MCF 10A (cell line): Measurements from ENCODE around the gene C12orf42. TPM values are rescaled to one million over a fixed set of nuclear protein-coding genes. Genes with fewer than 3 reads are reported as not detected.

ENCODE experiments used
- BruUV-seq: library from RNA; stranded (reverse); fragments of 400-500 nt; replicated peaks from 2 replicates; lab custom pipeline; 2021; lab: Mats Ljungman, UMichigan
- CTCF ChIA-PET: fragments of 300-600 bp; sonication (Branson Sonifier 250); formaldehyde crosslinking; extraction: SDS; loops from one replicate; lab custom pipeline; 2021; ENCODE audit warnings: antibody characterized with exemption, inconsistent platforms; lab: Yijun Ruan, JAX
- POLR2A ChIA-PET: fragments of 300-600, 350-650 bp; sonication (Branson Sonifier 250); formaldehyde crosslinking; extraction: SDS; loops from one replicate; lab custom pipeline; 2020; ENCODE audit warnings: antibody characterized with exemption, inconsistent platforms; lab: Yijun Ruan, JAX
- DNase-seq: peaks from one replicate; pipeline ENCODE4 v3.0.0-alpha.2; 2018; ENCODE audit not compliant: unreplicated experiment
- H3K27ac Mint-ChIP-seq: one replicate; pipeline ENCODE4 v1.8.0; 2022; ENCODE audit warnings: mild to moderate bottlenecking, low read depth, mixed read lengths; ENCODE audit not compliant: unreplicated experiment
- H3K27me3 Mint-ChIP-seq: one replicate; pipeline ENCODE4 v1.8.0; 2022; ENCODE audit warnings: mixed read lengths; ENCODE audit not compliant: insufficient read depth, unreplicated experiment
- H3K36me3 Mint-ChIP-seq: one replicate; pipeline ENCODE4 v1.8.0; 2022; ENCODE audit warnings: mild to moderate bottlenecking, moderate library complexity, mixed read lengths; ENCODE audit not compliant: insufficient read depth, unreplicated experiment
- H3K4me1 Mint-ChIP-seq: one replicate; pipeline ENCODE4 v1.8.0; 2022; ENCODE audit warnings: mixed read lengths; ENCODE audit not compliant: insufficient read depth, unreplicated experiment
- H3K4me3 Mint-ChIP-seq: one replicate; pipeline ENCODE4 v1.8.0; 2022; ENCODE audit warnings: mild to moderate bottlenecking, moderate library complexity, mixed read lengths; ENCODE audit not compliant: unreplicated experiment
- H3K9me3 Mint-ChIP-seq: one replicate; pipeline ENCODE4 v1.8.0; 2022; ENCODE audit warnings: mixed read lengths; ENCODE audit not compliant: unreplicated experiment
- CTCF ChIP-seq: fragments of 200-600 bp; IDR thresholded peaks from one replicate; pipeline ENCODE4 v1.8.0; 2022; ENCODE audit warnings: antibody characterized with exemption, mild to moderate bottlenecking; ENCODE audit not compliant: unreplicated experiment
- intact Hi-C: fragments of 100-400 bp; cut with micrococcal nuclease; formaldehyde crosslinking; loops from 2 replicates; pipeline ENCODE4 v1.14.1; 2022
- total RNA-seq: library from RNA; stranded (reverse); gene quantifications from 2 replicates; pipeline ENCODE4 v1.2.3, GENCODE V29; 2022

Gene C12orf42
- total RNA-seq, 1 experiment from 2014 or later, result not detected

GRCh38 chr12:103498990-103499389, 3.2 kb upstream of the C12orf42 start:
- no TSS peak for BruUV-seq
- no peak overlapping the region for H3K4me3 Mint-ChIP-seq
- H3K27me3 Mint-ChIP-seq, result no peaks in the 10 kb centered on the region
- no peak overlapping the region for H3K27ac Mint-ChIP-seq
- ChIA-PET CTCF (interaction anchor here (5.6 kb wide), 1 partner anchor 50 kb away, joined by 62 read pairs; no protein-coding TSS in a partner anchor), POLR2A (no interaction called here)
- no peak for TF ChIP-seq CTCF
- intact Hi-C loops, result loop anchor here (5.0 kb wide), 1 partner anchor 133 kb away; no protein-coding TSS in a partner anchor
- H3K9me3 Mint-ChIP-seq, result peaks cover 7% of the 10 kb centered on the region
- DNase-seq, result no peak
- peaks cover 6% of the 10 kb centered on the region for H3K4me1 Mint-ChIP-seq
- H3K36me3 Mint-ChIP-seq, result no peaks in the 10 kb centered on the region

GRCh38 chr12:103494734-103495468, 867 bp downstream of the C12orf42 start:
- CTCF ChIA-PET, result interaction anchor here (0.7 to 5.6 kb wide), 3 partner anchors 54 to 611 kb away, joined by 3 to 62 read pairs (median 3); no protein-coding TSS in a partner anchor
- no peak for DNase-seq
- no peak for TF ChIP-seq CTCF
- BruUV-seq, result no TSS peak
- no peak overlapping the region for H3K27ac Mint-ChIP-seq
- H3K27me3 Mint-ChIP-seq, result no peaks in the 10 kb centered on the region
- H3K9me3 Mint-ChIP-seq, result peaks cover 7% of the 10 kb centered on the region
- intact Hi-C loops, result loop anchor here (5.0 kb wide), 1 partner anchor 137 kb away; no protein-coding TSS in a partner anchor
- H3K4me1 Mint-ChIP-seq, result peaks cover 6% of the 10 kb centered on the region
- POLR2A ChIA-PET, result no interaction called here
- no peaks in the 10 kb centered on the region for H3K36me3 Mint-ChIP-seq
- peak overlapping the region; percentile 70 for H3K4me3 Mint-ChIP-seq

GRCh38 chr12:103494051-103494733, 1.6 kb downstream of the C12orf42 start:
- peaks cover 6% of the 10 kb centered on the region for H3K4me1 Mint-ChIP-seq
- no TSS peak for BruUV-seq
- no peaks in the 10 kb centered on the region for H3K27me3 Mint-ChIP-seq
- H3K27ac Mint-ChIP-seq, result no peak overlapping the region
- no peak for TF ChIP-seq CTCF
- intact Hi-C loops, result no loop called here
- no peaks in the 10 kb centered on the region for H3K36me3 Mint-ChIP-seq
- ChIA-PET CTCF (interaction anchor here (5.6 kb wide), 1 partner anchor 55 kb away, joined by 62 read pairs; no protein-coding TSS in a partner anchor), POLR2A (no interaction called here)
- peak overlapping the region; percentile 70 for H3K4me3 Mint-ChIP-seq
- peaks cover 7% of the 10 kb centered on the region for H3K9me3 Mint-ChIP-seq
- no peak for DNase-seq

GRCh38 chr12:103493199-103493598, 2.6 kb downstream of the C12orf42 start:
- no TSS peak for BruUV-seq
- Mint-ChIP-seq H3K4me3 (no peak overlapping the region), H3K36me3 (no peaks in the 10 kb centered on the region), H3K27ac (no peak overlapping the region), H3K27me3 (no peaks in the 10 kb centered on the region), H3K4me1 (peaks cover 6% of the 10 kb centered on the region), H3K9me3 (peaks cover 11% of the 10 kb centered on the region)
- TF ChIP-seq CTCF, result no peak
- ChIA-PET POLR2A (interaction anchor here (0.8 kb wide), 1 partner anchor 30 kb away, joined by 3 read pairs; no protein-coding TSS in a partner anchor), CTCF (interaction anchor here (0.7 kb wide), 2 partner anchors 92 to 140 kb away, joined by 3 read pairs; no protein-coding TSS in a partner anchor)
- peak; percentile 73 for DNase-seq
- intact Hi-C loops, result no loop called here
